Keratinocyte (primary cell): ENCODE measurements around the gene DNAJA3. TPM values are rescaled to one million over a fixed set of nuclear protein-coding genes. Genes with fewer than 3 reads are reported as not detected.

Experiments used
- DNase-seq: peaks from one replicate; pipeline ENCODE4 v3.0.0-alpha.2; 2011; ENCODE audit warnings: low read depth, missing footprints, low spot score
- FAIRE-seq: peaks from 2 replicates; lab custom pipeline; 2011; peaks lifted over from hg19 to GRCh38; lab: Jason Lieb, UNC
- H2AFZ ChIP-seq: 2 replicates; pipeline ENCODE4 v1.6.0; 2012; ENCODE audit warnings: low read length, control low read depth, inconsistent platforms; ENCODE audit not compliant: control insufficient read depth
- H3K27ac ChIP-seq: 2 replicates; pipeline ENCODE4 v1.5.1; 2011; ENCODE audit warnings: low read length; ENCODE audit not compliant: control insufficient read depth, insufficient read depth
- H3K27me3 ChIP-seq: 3 replicates; pipeline ENCODE4 v1.6.0; 2011; ENCODE audit warnings: low read length; ENCODE audit not compliant: control insufficient read depth, insufficient read depth; ENCODE audit errors: extremely low read depth
- H3K36me3 ChIP-seq, 2 experiments: 2 replicates in 1 of 2; 3 replicates in 1 of 2; pipeline ENCODE4 v1.5.1; 2011; ENCODE audit warnings: low read length in 2 of 2, mild to moderate bottlenecking in 1 of 2; ENCODE audit not compliant: control insufficient read depth in 2 of 2, insufficient read depth in 2 of 2; ENCODE audit errors: extremely low read depth in 1 of 2
- H3K4me1 ChIP-seq: 3 replicates; pipeline ENCODE4 v1.5.1; 2011; ENCODE audit warnings: low read length; ENCODE audit not compliant: control insufficient read depth, insufficient read depth; ENCODE audit errors: extremely low read depth
- H3K4me2 ChIP-seq: 3 replicates; pipeline ENCODE4 v1.6.0; 2011; ENCODE audit warnings: low read depth, low read length; ENCODE audit not compliant: control insufficient read depth, insufficient read depth; ENCODE audit errors: extremely low read depth
- H3K4me3 ChIP-seq, 3 experiments: fragments of 200-600 bp in 1 of 3; sonication (generic) in 1 of 3; 2 replicates in 2 of 3; 3 replicates in 1 of 3; pipeline ENCODE4 v1.5.1; 2011 to 2016; ENCODE audit warnings: low read length in 3 of 3, mild to moderate bottlenecking in 3 of 3, control low read depth in 2 of 3, inconsistent platforms in 1 of 3, low read depth in 1 of 3, mixed read lengths in 1 of 3, mixed run types in 1 of 3, moderate library complexity in 1 of 3; ENCODE audit not compliant: control insufficient read depth in 2 of 3, insufficient read depth in 2 of 3; ENCODE audit errors: extremely low read depth in 1 of 3
- H3K79me2 ChIP-seq: 2 replicates; pipeline ENCODE4 v1.6.0; 2012; ENCODE audit warnings: low read length; ENCODE audit not compliant: control insufficient read depth, insufficient read depth
- H3K9ac ChIP-seq: 3 replicates; pipeline ENCODE4 v1.6.0; 2011; ENCODE audit warnings: low read length; ENCODE audit not compliant: control insufficient read depth, insufficient read depth; ENCODE audit errors: extremely low read depth
- H3K9me1 ChIP-seq: 3 replicates; pipeline ENCODE4 v1.6.0; 2011; ENCODE audit warnings: low read length; ENCODE audit not compliant: control insufficient read depth, insufficient read depth; ENCODE audit errors: extremely low read depth
- H3K9me3 ChIP-seq: 2 replicates; pipeline ENCODE4 v1.5.1; 2012; ENCODE audit warnings: low read depth, low read length; ENCODE audit not compliant: control insufficient read depth
- H4K20me1 ChIP-seq: 3 replicates; pipeline ENCODE4 v1.6.0; 2011; ENCODE audit warnings: low read length; ENCODE audit not compliant: control insufficient read depth, insufficient read depth; ENCODE audit errors: extremely low read depth
- EZH2 ChIP-seq: IDR thresholded peaks from one replicate; pipeline ENCODE4 v1.6.1; 2012; ENCODE audit warnings: inconsistent platforms, mild to moderate bottlenecking, low read length, moderate library complexity
- dilution Hi-C: fragments of 300-500 bp; cut with MboI; formaldehyde crosslinking; loops from one replicate; pipeline ENCODE4 v1.7.0; 2020; ENCODE audit warnings: low sequenced_read_pairs; ENCODE audit not compliant: extremely low pct_ligation_motif_present
- polyA plus RNA-seq, 5 experiments: library from polyadenylated mRNA; depleted of rRNA in 3 of 5; stranded (reverse) in 3 of 5; stranded (forward) in 1 of 5; unstranded in 1 of 5; fragments of >200 nt; gene quantifications; 1 replicate in 1 of 5; 2 replicates in 3 of 5; 3 replicates in 1 of 5; pipeline versions ENCODE4 v1.2.1 to v1.2.3, GENCODE V29; 2011 to 2012; ENCODE audit warnings: missing spikeins in 2 of 5, low read depth in 1 of 5, low replicate concordance in 1 of 5
- TF ChIP-seq, protein P1 (sequence below), 3 experiments: IDR thresholded peaks in 1 of 3; conservative IDR thresholded peaks in 1 of 3; optimal IDR thresholded peaks in 1 of 3; 2 replicates in 2 of 3; 3 replicates in 1 of 3; pipeline versions ENCODE3 to v1.5.1; 2011; ENCODE audit warnings: low read length in 3 of 3, mild to moderate bottlenecking in 3 of 3, moderate library complexity in 2 of 3, control low read depth in 1 of 3, inconsistent platforms in 1 of 3; ENCODE audit not compliant: insufficient read depth in 2 of 3; ENCODE audit errors: extremely low read depth in 1 of 3

Gene DNAJA3
- polyA plus RNA-seq, 1 donor (not counting 4 experiments of a cell fraction or from before 2014, with no cell fraction given), result 48.4 TPM

DNA sequence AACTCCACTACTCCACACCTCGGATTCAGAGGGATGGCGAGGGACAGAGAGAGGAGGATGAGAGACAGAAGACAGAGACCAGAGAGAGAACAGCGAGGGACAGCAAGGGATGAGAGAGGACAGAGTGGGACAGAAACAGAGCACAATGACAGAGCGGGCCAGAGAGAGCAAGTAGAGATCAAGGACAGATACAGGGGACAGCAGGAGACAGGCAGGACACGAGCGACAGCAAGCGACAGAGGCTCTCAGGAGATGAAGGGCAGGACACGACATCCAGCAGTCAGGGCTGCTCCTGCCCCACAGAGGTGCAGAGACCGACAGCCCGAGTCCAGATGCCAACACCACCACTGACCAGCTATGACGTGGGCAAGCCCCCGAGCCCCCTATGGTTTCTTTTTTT is 24.2 kb upstream of the DNAJA3 start:
- Histone ChIP-seq H2AFZ (no peak overlapping the region), H3K79me2 (no peaks in the 10 kb centered on the region), H4K20me1 (no peaks in the 10 kb centered on the region), H3K9ac (no peak overlapping the region), H3K36me3 (peaks cover 10 to 28% of the 10 kb centered on the region in 2 experiments), H3K9me3 (no peaks in the 10 kb centered on the region), H3K27me3 (no peaks in the 10 kb centered on the region), H3K27ac (no peak overlapping the region), H3K4me1 (no peaks in the 10 kb centered on the region), H3K4me2 (no peak overlapping the region), H3K9me1 (no peaks in the 10 kb centered on the region), H3K4me3 (no peak overlapping the region)
- dilution Hi-C loops, result no loop called here
- DNase-seq, result no peak
- no peak for FAIRE-seq
- TF ChIP-seq EZH2, result no peak
- TF ChIP-seq, protein P1, sequence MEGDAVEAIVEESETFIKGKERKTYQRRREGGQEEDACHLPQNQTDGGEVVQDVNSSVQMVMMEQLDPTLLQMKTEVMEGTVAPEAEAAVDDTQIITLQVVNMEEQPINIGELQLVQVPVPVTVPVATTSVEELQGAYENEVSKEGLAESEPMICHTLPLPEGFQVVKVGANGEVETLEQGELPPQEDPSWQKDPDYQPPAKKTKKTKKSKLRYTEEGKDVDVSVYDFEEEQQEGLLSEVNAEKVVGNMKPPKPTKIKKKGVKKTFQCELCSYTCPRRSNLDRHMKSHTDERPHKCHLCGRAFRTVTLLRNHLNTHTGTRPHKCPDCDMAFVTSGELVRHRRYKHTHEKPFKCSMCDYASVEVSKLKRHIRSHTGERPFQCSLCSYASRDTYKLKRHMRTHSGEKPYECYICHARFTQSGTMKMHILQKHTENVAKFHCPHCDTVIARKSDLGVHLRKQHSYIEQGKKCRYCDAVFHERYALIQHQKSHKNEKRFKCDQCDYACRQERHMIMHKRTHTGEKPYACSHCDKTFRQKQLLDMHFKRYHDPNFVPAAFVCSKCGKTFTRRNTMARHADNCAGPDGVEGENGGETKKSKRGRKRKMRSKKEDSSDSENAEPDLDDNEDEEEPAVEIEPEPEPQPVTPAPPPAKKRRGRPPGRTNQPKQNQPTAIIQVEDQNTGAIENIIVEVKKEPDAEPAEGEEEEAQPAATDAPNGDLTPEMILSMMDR (optimal IDR thresholded peaks at IDR 0.05 in 1 of 3, IDR thresholded peaks at IDR 0.05 in 1 of 3, conservative IDR thresholded peaks at IDR 0.05 in 1 of 3; ENCODE audit: extremely low read depth in 1 of 3, insufficient read depth in 2 of 3, low read length in 3 of 3), result no peak

DNA sequence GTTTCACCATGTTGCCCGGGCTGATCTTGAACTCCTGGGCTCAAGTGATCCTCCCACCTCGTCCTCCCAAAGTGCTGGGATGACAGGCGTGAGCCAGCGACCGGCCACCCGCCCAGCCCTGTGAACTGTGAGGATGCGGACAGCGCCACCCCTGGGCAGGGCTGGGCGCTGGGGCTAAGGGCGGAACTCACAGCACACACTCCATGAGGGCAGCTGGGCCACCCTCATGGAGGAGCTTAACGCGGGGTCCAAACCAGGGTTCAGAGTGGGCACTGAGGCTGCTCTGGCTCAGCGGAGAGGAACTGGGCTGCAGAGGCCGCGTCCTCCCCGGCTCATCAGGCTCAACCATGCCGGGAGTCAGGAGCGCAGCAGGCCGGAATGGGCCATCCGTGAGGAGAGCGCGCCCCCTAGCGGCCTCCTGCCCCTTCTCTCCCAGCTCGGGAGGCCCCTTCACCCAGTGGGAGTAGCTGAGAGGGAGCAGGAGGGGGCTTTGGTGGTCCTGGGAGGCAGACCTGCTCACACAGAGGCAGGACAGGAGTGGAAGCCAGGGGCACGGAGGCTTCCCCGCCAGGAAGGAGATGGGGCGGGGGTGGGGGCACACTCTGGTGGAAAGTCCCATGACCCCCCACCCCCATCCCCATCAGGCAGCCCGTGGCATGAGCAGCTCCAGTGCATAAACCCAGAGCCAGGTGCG is 23.1 kb upstream of the DNAJA3 start:
- Histone ChIP-seq H3K79me2 (no peaks in the 10 kb centered on the region), H3K9ac (no peak overlapping the region), H3K36me3 (peaks cover 14 to 32% of the 10 kb centered on the region in 2 experiments), H3K4me3 (no peak overlapping the region), H2AFZ (peak overlapping the region; percentile 20), H3K9me3 (no peaks in the 10 kb centered on the region), H3K9me1 (no peaks in the 10 kb centered on the region), H3K27ac (no peak overlapping the region), H3K4me2 (peak overlapping the region; percentile 35), H3K4me1 (no peaks in the 10 kb centered on the region), H3K27me3 (no peaks in the 10 kb centered on the region), H4K20me1 (no peaks in the 10 kb centered on the region)
- dilution Hi-C loops, result no loop called here
- FAIRE-seq (no peak), DNase-seq (no peak)
- TF ChIP-seq, protein P1 (optimal IDR thresholded peaks at IDR 0.05 in 1 of 3, IDR thresholded peaks at IDR 0.05 in 1 of 3, conservative IDR thresholded peaks at IDR 0.05 in 1 of 3; ENCODE audit: extremely low read depth in 1 of 3, insufficient read depth in 2 of 3, low read length in 3 of 3), result peak; percentile 80 to 96 (median 92)
- no peak for TF ChIP-seq EZH2
